SU-DHL-6 (cell line): ENCODE data around the gene CES4A.

Experiments
- H2AFZ ChIP-seq: fragments of 200-600 bp; sonication (generic); 2 replicates; pipeline ENCODE4 v1.6.1; 2014; ENCODE audit warnings: low read depth, mild to moderate bottlenecking, moderate library complexity, mixed read lengths, antibody characterized with exemption, low read length; ENCODE audit not compliant: severe bottlenecking
- H3F3A ChIP-seq: fragments of 200-600 bp; shearing (Covaris generic); 2 replicates; pipeline ENCODE4 v1.6.0; 2016; ENCODE audit warnings: antibody characterized with exemption, mild to moderate bottlenecking; ENCODE audit not compliant: insufficient read depth
- H3K27ac ChIP-seq: fragments of 200-600 bp; sonication (generic); 2 replicates; pipeline ENCODE4 v1.5.1; 2016; ENCODE audit warnings: low read depth, mild to moderate bottlenecking, low read length, moderate library complexity, mixed read lengths
- H3K27me3 ChIP-seq: fragments of 200-600 bp; sonication (generic), shearing (Covaris generic); 2 replicates; pipeline ENCODE4 v1.6.0; 2014; ENCODE audit warnings: mild to moderate bottlenecking, low read length
- H3K36me3 ChIP-seq: fragments of 200-600 bp; sonication (generic); 2 replicates; pipeline ENCODE4 v1.6.1; 2014; ENCODE audit warnings: mild to moderate bottlenecking, low read length, mixed read lengths
- H3K4me2 ChIP-seq: fragments of 300-600, 200-600 bp; shearing (Covaris generic), sonication (generic); 2 replicates; pipeline ENCODE4 v1.6.0; 2014; ENCODE audit warnings: low read length, low read depth, mild to moderate bottlenecking; ENCODE audit not compliant: poor library complexity, severe bottlenecking
- H3K4me3 ChIP-seq: fragments of 200-600 bp; sonication (generic); 2 replicates; pipeline ENCODE4 v1.5.1; 2014; ENCODE audit warnings: antibody characterized with exemption, low read length, mild to moderate bottlenecking, mixed read lengths; ENCODE audit not compliant: insufficient read depth, poor library complexity, severe bottlenecking
- H3K79me2 ChIP-seq: fragments of 200-600 bp; sonication (generic); 2 replicates; pipeline ENCODE4 v1.6.1; 2014; ENCODE audit warnings: mild to moderate bottlenecking, low read length, moderate library complexity; ENCODE audit not compliant: insufficient read depth
- H3K9ac ChIP-seq: fragments of 200-600 bp; sonication (generic); 2 replicates; pipeline ENCODE4 v1.7.0; 2014; ENCODE audit warnings: mild to moderate bottlenecking, low read length
- H3K9me2 ChIP-seq: fragments of 200-600 bp; sonication (generic); replicated peaks from 2 replicates; pipeline ENCODE4 v1.6.1; 2014; ENCODE audit warnings: low read length; ENCODE audit not compliant: insufficient read depth
- H3K9me3 ChIP-seq: fragments of 200-600 bp; sonication (generic); 2 replicates; pipeline ENCODE4 v1.6.1; 2014; ENCODE audit warnings: low read length, mixed read lengths; ENCODE audit not compliant: insufficient read depth
- H4K20me1 ChIP-seq: fragments of 200-600 bp; sonication (generic); 2 replicates; pipeline ENCODE4 v1.6.1; 2014; ENCODE audit warnings: low read depth, mild to moderate bottlenecking, antibody characterized with exemption, low read length, moderate library complexity, mixed read lengths
- EZH2phosphoT487 ChIP-seq: fragments of 200-600 bp; sonication (generic), shearing (Covaris generic); conservative IDR thresholded peaks from 2 replicates; pipeline ENCODE4 v1.6.1; 2018; ENCODE audit warnings: mild to moderate bottlenecking, antibody characterized with exemption, low read length, moderate library complexity, mixed read lengths
- TF ChIP-seq, protein P1 (sequence below): fragments of 200-600 bp; sonication (generic); IDR thresholded peaks from one replicate; pipeline ENCODE4 v1.5.1; 2017; ENCODE audit warnings: antibody characterized with exemption, mild to moderate bottlenecking, low read length, moderate library complexity; ENCODE audit not compliant: insufficient read depth, poor library complexity, severe bottlenecking

CES4A gene

DNA sequence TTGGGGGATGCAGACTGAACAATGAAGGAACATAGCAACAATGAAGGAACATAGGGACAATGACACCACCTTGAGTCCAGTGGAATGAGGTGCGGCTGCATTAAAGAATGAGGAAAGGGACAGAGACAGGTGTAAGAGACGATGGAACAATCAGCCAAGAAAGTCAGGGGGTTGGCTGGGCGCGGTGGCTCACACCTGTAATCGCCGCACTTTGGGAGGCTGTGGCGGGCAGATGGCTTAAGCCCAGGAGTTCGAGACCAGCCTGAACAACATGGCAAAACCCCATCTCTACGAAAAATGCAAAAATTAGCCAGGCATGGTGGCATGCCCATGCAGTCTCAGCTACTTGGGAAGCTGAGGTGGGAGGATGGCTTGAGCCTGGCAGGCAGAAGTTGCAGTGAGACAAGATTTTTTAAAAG lies 26.9 kb downstream of the CES4A start:
- no peak for TF ChIP-seq EZH2phosphoT487
- TF ChIP-seq, protein P1, sequence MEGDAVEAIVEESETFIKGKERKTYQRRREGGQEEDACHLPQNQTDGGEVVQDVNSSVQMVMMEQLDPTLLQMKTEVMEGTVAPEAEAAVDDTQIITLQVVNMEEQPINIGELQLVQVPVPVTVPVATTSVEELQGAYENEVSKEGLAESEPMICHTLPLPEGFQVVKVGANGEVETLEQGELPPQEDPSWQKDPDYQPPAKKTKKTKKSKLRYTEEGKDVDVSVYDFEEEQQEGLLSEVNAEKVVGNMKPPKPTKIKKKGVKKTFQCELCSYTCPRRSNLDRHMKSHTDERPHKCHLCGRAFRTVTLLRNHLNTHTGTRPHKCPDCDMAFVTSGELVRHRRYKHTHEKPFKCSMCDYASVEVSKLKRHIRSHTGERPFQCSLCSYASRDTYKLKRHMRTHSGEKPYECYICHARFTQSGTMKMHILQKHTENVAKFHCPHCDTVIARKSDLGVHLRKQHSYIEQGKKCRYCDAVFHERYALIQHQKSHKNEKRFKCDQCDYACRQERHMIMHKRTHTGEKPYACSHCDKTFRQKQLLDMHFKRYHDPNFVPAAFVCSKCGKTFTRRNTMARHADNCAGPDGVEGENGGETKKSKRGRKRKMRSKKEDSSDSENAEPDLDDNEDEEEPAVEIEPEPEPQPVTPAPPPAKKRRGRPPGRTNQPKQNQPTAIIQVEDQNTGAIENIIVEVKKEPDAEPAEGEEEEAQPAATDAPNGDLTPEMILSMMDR, result no peak
- Histone ChIP-seq H3F3A (no peaks in the 10 kb centered on the region), H3K36me3 (no peaks in the 10 kb centered on the region), H3K9me3 (no peaks in the 10 kb centered on the region), H3K9ac (no peak overlapping the region), H3K27me3 (no peaks in the 10 kb centered on the region), H3K27ac (no peak overlapping the region), H3K4me3 (no peak overlapping the region), H2AFZ (no peak overlapping the region), H4K20me1 (no peaks in the 10 kb centered on the region), H3K4me2 (no peak overlapping the region), H3K79me2 (no peaks in the 10 kb centered on the region), H3K9me2 (no peaks in the 10 kb centered on the region)

DNA sequence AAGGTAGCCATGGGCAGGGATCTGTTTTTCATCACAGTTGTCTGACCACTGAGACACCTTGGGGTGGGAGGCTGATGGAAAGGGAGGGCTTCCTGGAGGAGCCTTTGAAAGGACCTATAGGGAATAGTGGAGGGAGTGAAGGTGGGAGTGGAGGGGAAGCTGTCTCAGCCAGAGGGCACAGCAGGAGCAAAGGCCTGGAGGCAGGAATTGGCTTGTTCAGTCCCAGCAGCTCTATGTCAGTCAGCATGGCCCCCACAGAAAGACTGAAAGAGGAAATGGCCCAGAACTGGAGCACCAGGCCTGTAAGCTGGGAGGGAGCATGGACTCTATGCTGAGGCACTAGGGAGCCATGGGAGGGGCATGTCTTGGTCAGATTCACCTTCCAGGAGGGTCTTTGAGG lies 27.8 kb downstream of the CES4A start:
- no peaks in the 10 kb centered on the region for H3K27me3 ChIP-seq

DNA sequence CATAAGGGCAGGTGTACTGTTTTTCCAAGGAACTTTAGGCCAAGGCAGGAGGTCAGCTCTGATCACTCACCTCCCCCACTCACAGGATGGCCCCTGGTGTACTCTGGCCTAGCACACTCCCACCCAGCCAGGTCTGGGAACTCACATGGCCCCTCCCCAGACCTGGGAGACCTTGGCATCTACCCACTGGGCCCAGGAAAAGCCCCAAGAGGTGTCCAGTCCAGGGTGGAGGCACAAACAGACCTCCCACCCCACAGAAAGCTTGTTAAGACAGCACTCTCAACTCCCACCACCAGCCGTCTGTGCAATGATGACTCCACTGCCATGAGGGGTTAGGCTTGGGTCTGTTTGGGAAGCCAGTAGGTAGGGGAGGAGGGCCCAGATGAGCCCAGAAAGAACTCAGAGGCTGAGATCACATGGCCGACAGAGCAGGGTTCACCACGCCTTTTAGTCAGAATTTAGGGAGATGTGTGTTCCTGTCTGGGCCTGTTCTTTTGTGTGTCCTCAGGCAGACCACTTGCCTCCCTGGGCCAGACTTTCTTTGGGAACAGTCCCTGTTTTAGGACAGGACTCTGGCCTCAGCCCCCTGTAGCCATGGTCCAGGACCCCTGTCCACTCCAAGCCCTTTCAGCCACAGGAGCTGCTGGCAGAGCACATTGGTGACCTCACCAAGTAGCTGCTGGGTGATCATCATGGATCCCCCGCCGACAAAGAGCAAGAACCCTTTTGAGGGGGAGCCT lies 28.5 kb downstream of the CES4A start:
- no peak for TF ChIP-seq EZH2phosphoT487
- TF ChIP-seq, protein P1, result no peak
- no peaks in the 10 kb centered on the region for H3K9me3 ChIP-seq
- no peaks in the 10 kb centered on the region for H3F3A ChIP-seq
- no peak overlapping the region for H3K4me3 ChIP-seq
- no peaks in the 10 kb centered on the region for H4K20me1 ChIP-seq
- no peak overlapping the region for H3K4me2 ChIP-seq
- H3K27ac ChIP-seq, result no peak overlapping the region
- H3K9ac ChIP-seq, result no peak overlapping the region
- H2AFZ ChIP-seq, result no peak overlapping the region
- no peaks in the 10 kb centered on the region for H3K27me3 ChIP-seq
- H3K36me3 ChIP-seq, result no peaks in the 10 kb centered on the region
- H3K79me2 ChIP-seq, result no peaks in the 10 kb centered on the region
- no peaks in the 10 kb centered on the region for H3K9me2 ChIP-seq

More for the DNA sequence above, 27.8 kb downstream of the CES4A start:
- TF ChIP-seq, protein P1, result no peak
- no peak for TF ChIP-seq EZH2phosphoT487
- no peak overlapping the region for H2AFZ ChIP-seq
- H3K36me3 ChIP-seq, result no peaks in the 10 kb centered on the region
- no peak overlapping the region for H3K9ac ChIP-seq
- no peaks in the 10 kb centered on the region for H3K9me3 ChIP-seq
- H3K27ac ChIP-seq, result no peak overlapping the region
- H4K20me1 ChIP-seq, result no peaks in the 10 kb centered on the region
- H3K4me3 ChIP-seq, result no peak overlapping the region
- no peak overlapping the region for H3K4me2 ChIP-seq
- no peaks in the 10 kb centered on the region for H3K79me2 ChIP-seq
- H3F3A ChIP-seq, result no peaks in the 10 kb centered on the region
- H3K9me2 ChIP-seq, result no peaks in the 10 kb centered on the region
